MM.1S (cell line): Measurements from ENCODE around the gene ZBTB45.
"Not testable (repeated sequence)": the region's sequence is repeated elsewhere in the genome, so short reads cannot be mapped to it uniquely, and the experiment has no call there.

Source experiments
- DNase-seq: peaks from one replicate; pipeline ENCODE4 v3.0.0-alpha.2; 2015
- H2AFZ ChIP-seq: fragments of 300-600 bp; sonication (generic); 2 replicates; pipeline ENCODE4 v1.6.0; 2016; ENCODE audit warnings: antibody characterized with exemption, low read length
- H3F3A ChIP-seq: fragments of 300-600 bp; sonication (generic); 2 replicates; pipeline ENCODE4 v1.6.1; 2016; ENCODE audit warnings: mild to moderate bottlenecking, antibody characterized with exemption, low read length, moderate library complexity, mixed read lengths; ENCODE audit not compliant: insufficient read depth
- H3K27ac ChIP-seq: fragments of 300-600 bp; sonication (generic); 2 replicates; pipeline ENCODE4 v1.5.1; 2016; ENCODE audit warnings: mild to moderate bottlenecking, low read length
- H3K27me3 ChIP-seq: fragments of 300-600 bp; sonication (generic); replicated peaks from 2 replicates; pipeline ENCODE4 v1.6.0; 2016; ENCODE audit warnings: low read length; ENCODE audit not compliant: insufficient read depth
- H3K36me3 ChIP-seq: fragments of 300-600 bp; sonication (generic); replicated peaks from 2 replicates; pipeline ENCODE4 v1.6.1; 2016; ENCODE audit warnings: mild to moderate bottlenecking, low read length, mixed read lengths; ENCODE audit not compliant: insufficient read depth
- H3K4me1 ChIP-seq: fragments of 300-600 bp; sonication (generic); 2 replicates; pipeline ENCODE4 v1.6.1; 2016; ENCODE audit warnings: low read length, mixed read lengths
- H3K4me2 ChIP-seq: fragments of 300-600 bp; sonication (generic); 2 replicates; pipeline ENCODE4 v1.6.0; 2016; ENCODE audit warnings: low read depth, low read length
- H3K4me3 ChIP-seq: fragments of 300-600 bp; sonication (generic); 2 replicates; pipeline ENCODE4 v1.5.1; 2016; ENCODE audit warnings: low read length, mixed read lengths
- H3K79me2 ChIP-seq: fragments of 300-600 bp; sonication (generic); 2 replicates; pipeline ENCODE4 v1.6.1; 2016; ENCODE audit warnings: mixed run types, low read length, mixed read lengths
- H3K9ac ChIP-seq: fragments of 300-600 bp; sonication (generic); 2 replicates; pipeline ENCODE4 v1.6.1; 2016; ENCODE audit warnings: low read length, mixed read lengths
- H3K9me2 ChIP-seq: fragments of 300-600 bp; sonication (generic); replicated peaks from 2 replicates; pipeline ENCODE4 v1.6.1; 2016; ENCODE audit warnings: mild to moderate bottlenecking, low read length, mixed read lengths; ENCODE audit not compliant: insufficient read depth
- H3K9me3 ChIP-seq: fragments of 300-600 bp; sonication (generic); replicated peaks from 2 replicates; pipeline ENCODE4 v1.6.1; 2016; ENCODE audit warnings: mild to moderate bottlenecking, low read length, mixed read lengths; ENCODE audit not compliant: insufficient read depth
- H4K20me1 ChIP-seq: fragments of 300-600 bp; sonication (generic); 2 replicates; pipeline ENCODE4 v1.6.1; 2016; ENCODE audit warnings: mild to moderate bottlenecking, low read length, moderate library complexity, mixed read lengths; ENCODE audit not compliant: insufficient read depth
- CTCF ChIP-seq: fragments of 300-600 bp; sonication (generic); IDR thresholded peaks from 2 replicates; pipeline ENCODE4 v1.5.1; 2016; ENCODE audit warnings: antibody characterized with exemption, low read length, mixed read lengths
- EZH2 ChIP-seq: fragments of 300-600 bp; sonication (generic); optimal IDR thresholded peaks from 2 replicates; pipeline ENCODE3; 2017; ENCODE audit warnings: low read depth, mild to moderate bottlenecking, antibody characterized with exemption, low read length, mixed read lengths
- EZH2phosphoT487 ChIP-seq: fragments of 300-600 bp; sonication (generic); IDR thresholded peaks from 2 replicates; pipeline ENCODE4 v1.6.1; 2018; ENCODE audit warnings: antibody characterized with exemption, low read length

ZBTB45 gene

DNA sequence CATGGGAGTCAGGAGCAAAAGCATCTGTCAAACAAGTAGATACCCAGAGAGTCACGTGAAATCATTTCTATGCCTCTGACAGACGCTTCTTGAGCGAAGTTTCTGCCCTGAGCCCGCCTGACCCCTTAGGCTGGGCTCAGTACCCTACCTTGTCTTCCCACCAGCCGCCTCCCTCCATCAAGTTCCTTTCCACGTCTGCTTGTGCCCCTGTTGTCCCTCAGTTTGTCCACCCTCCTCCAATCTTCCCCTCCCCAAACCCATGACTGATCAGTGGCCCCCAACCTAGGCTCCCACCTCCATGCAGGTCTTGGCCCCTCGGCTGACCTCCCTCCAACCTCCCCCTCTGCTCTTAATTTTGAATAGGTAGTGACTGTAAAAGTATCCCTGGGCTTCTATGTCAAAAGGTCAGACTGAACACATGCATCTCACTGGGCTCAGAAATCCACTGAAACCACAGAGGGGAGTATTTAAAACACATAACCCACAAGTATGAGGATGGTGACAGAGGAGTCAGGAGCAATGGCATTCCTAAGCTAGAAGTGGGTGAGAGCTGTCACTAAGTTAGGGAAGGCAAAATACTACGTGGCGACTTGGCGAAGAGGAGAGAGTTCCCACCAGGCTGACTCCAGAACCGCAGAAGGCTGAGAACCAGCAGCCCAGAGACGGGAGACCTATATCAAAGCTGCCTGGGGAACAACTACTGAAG is 45.2 kb downstream of the ZBTB45 start:
- H3K9me2 ChIP-seq, result no peaks in the 10 kb centered on the region
- DNase-seq, result no peak
- no peaks in the 10 kb centered on the region for H4K20me1 ChIP-seq
- no peak overlapping the region for H2AFZ ChIP-seq
- H3K4me2 ChIP-seq, result no peak overlapping the region
- peaks cover 8% of the 10 kb centered on the region for H3F3A ChIP-seq
- no peak overlapping the region; the same call in 1 of the 2 replicates for H3K27ac ChIP-seq
- H3K4me1 ChIP-seq, result no peaks in the 10 kb centered on the region
- H3K4me3 ChIP-seq, result no peak overlapping the region
- TF ChIP-seq EZH2 (no peak), EZH2phosphoT487 (no peak), CTCF (no peak)
- H3K9me3 ChIP-seq, result no peaks in the 10 kb centered on the region
- 0 out of 2 replicates have a peak, but pooled peaks cover 4% of the 10 kb centered on the region for H3K36me3 ChIP-seq
- H3K79me2 ChIP-seq, result 0 out of 2 replicates have a peak, but pooled peaks cover 1% of the 10 kb centered on the region
- no peak overlapping the region for H3K9ac ChIP-seq
- H3K27me3 ChIP-seq, result no peaks in the 10 kb centered on the region

GRCh38 chr19:58473775-58474174 is 45.8 kb downstream of the ZBTB45 start:
- no peak overlapping the region for H3K4me2 ChIP-seq
- peaks cover 8% of the 10 kb centered on the region for H3F3A ChIP-seq
- no peak overlapping the region for H3K4me3 ChIP-seq
- H3K4me1 ChIP-seq, result no peaks in the 10 kb centered on the region
- peaks cover 8% of the 10 kb centered on the region; the same call in 1 of the 2 replicates for H3K79me2 ChIP-seq
- H3K27me3 ChIP-seq, result no peaks in the 10 kb centered on the region
- no peaks in the 10 kb centered on the region for H3K9me2 ChIP-seq
- no peak overlapping the region for H3K9ac ChIP-seq
- H3K9me3 ChIP-seq, result no peaks in the 10 kb centered on the region
- no peaks in the 10 kb centered on the region for H4K20me1 ChIP-seq
- TF ChIP-seq EZH2phosphoT487 (no peak), CTCF (no peak), EZH2 (no peak)
- DNase-seq, result no peak
- H2AFZ ChIP-seq, result no peak overlapping the region
- H3K36me3 ChIP-seq, result 0 out of 2 replicates have a peak, but pooled peaks cover 4% of the 10 kb centered on the region
- H3K27ac ChIP-seq, result no peak overlapping the region

GRCh38 chr19:58471736-58472135 is 47.9 kb downstream of the ZBTB45 start:
- Histone ChIP-seq H3K36me3 (0 out of 2 replicates have a peak, but pooled peaks cover 4% of the 10 kb centered on the region), H3K9ac (no peak overlapping the region), H2AFZ (no peak overlapping the region), H3F3A (peaks cover 8% of the 10 kb centered on the region), H3K4me2 (no peak overlapping the region), H4K20me1 (no peaks in the 10 kb centered on the region), H3K4me3 (no peak overlapping the region), H3K4me1 (no peaks in the 10 kb centered on the region), H3K27ac (no peak overlapping the region), H3K9me3 (no peaks in the 10 kb centered on the region), H3K79me2 (peaks cover 26% of the 10 kb centered on the region), H3K9me2 (no peaks in the 10 kb centered on the region), H3K27me3 (no peaks in the 10 kb centered on the region)
- TF ChIP-seq EZH2 (no peak), CTCF (no peak), EZH2phosphoT487 (no peak)
- no peak for DNase-seq

DNA sequence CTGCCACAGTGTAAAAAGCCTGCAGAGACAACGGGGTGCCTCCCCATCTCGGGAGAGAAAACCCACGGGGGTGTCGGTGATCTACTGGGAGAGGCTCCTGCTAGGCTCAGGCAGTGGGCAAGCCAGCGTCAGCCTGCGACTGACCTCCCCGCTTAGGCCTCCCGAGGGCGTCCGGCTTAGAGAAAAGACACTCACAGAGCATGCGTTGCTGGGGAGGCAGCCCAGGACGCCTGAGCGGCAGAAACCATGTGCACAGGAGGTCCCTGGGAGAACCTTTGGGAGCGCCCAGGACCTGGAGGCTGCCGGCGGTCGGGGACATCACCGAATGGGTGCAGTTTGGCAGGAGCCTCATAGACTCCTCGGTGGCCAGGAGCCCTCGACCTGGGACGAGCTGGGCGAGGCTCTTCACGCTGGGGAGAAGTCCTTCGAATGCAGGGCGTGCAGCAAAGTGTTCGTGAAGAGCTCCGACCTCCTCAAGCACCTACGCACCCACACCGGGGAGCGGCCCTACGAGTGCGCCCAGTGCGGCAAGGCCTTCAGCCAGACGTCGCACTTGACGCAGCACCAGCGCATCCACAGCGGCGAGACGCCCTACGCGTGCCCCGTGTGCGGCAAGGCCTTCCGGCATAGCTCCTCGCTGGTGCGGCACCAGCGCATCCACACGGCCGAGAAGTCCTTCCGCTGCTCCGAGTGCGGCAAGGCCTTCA is 48.6 kb downstream of the ZBTB45 start:
- peaks cover 26% of the 10 kb centered on the region for H3K79me2 ChIP-seq
- not testable (repeated sequence) for H3K27me3 ChIP-seq, DNase-seq, H3K36me3 ChIP-seq, H3K27ac ChIP-seq, H3K4me3 ChIP-seq, H3K4me1 ChIP-seq, H4K20me1 ChIP-seq, H3K9ac ChIP-seq, H3K9me3 ChIP-seq, H3K4me2 ChIP-seq, H3K9me2 ChIP-seq, H3F3A ChIP-seq, H2AFZ ChIP-seq
